Left cardiac atrium (tissue), 4 donors: ENCODE results near the gene RAD9B. TPM values are rescaled to one million over a fixed set of nuclear protein-coding genes. Genes with fewer than 3 reads are reported as not detected.
"Not testable (repeated sequence)": the region's sequence is repeated elsewhere in the genome, so short reads cannot be mapped to it uniquely, and the experiment has no call there.

Experiments
- ATAC-seq, 2 donors: fragments of 200-7000 bp; cut with Tn5 transposase; one replicate each; pipeline ENCODE4 v1.9.1; 2020; ENCODE audit warnings: mild to moderate bottlenecking in 2 of 2, moderate library complexity in 2 of 2
- DNase-seq: peaks from one replicate; pipeline ENCODE4 v3.0.0-alpha.2; 2020
- intact Hi-C, 2 donors: fragments of 100-400 bp; cut with DNase I; formaldehyde crosslinking; loops; one replicate each; pipeline versions ENCODE4 v1.14.1 to v1.15.1; 2022 to 2023
- total RNA-seq, 2 donors: library from RNA; stranded (reverse); fragmentation: NEBNext Ultra II Directional; extraction: Animal tissue kit (Norgen Biotek cat#: 25700); gene quantifications; one replicate each; pipeline ENCODE4 v1.2.1, GENCODE V29; 2021
- donor health status: DM: no; HTN: yes; CAD: no.
- donor health status: DM: no; HTN: yes; CAD: no; lungs with severe emphysema.
- donor health status: DM: yes; HTN: yes; CAD: no.
- donor health status: Dilated cardiomyopathy.

Gene RAD9B
- total RNA-seq, 2 donors from 2014 or later = 2.6 to 3.1 TPM

DNA sequence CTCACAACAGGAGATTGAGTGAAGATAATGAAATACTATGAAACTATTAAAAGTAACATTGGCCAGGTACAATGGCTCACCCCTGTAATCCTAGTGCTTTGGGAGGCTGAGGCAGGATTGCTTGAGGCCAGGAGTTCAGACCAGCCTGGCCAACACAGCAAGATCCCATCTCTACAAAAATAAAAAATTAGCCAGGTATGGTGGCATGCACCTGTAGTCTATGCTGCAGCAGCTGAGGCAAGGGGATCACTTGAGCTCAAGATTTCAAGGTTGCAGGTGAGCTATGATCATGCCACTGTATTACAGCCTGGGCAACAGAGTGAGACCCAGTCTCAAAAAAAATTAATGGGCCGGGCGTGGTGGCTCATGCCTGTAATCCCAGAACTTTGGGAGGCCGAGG is 14.9 kb downstream of the RAD9B start:
- intact Hi-C loops = no loop called here
- DNase-seq (no peak), ATAC-seq (no peak)

DNA sequence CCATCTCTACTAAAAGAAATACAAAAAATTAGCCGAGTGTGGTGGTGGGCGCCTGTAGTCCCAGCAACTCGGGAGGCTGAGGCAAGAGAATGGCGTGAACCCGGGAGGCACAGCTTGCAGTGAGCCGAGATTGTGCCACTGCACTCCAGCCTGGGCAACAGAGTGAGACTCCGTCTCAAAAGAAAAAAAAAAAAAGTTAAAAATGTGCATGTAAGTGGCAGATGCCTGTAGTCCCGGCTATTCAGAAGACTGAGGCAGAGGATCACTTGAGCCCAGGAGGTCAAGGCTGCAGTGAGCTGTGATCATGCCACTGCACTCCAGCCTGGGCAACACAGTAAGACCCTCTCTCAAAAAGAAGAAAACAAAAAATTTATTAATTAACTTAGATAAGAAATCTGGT is 15.9 kb downstream of the RAD9B start:
- ATAC-seq, DNase-seq, intact Hi-C loops: not testable (repeated sequence)

DNA sequence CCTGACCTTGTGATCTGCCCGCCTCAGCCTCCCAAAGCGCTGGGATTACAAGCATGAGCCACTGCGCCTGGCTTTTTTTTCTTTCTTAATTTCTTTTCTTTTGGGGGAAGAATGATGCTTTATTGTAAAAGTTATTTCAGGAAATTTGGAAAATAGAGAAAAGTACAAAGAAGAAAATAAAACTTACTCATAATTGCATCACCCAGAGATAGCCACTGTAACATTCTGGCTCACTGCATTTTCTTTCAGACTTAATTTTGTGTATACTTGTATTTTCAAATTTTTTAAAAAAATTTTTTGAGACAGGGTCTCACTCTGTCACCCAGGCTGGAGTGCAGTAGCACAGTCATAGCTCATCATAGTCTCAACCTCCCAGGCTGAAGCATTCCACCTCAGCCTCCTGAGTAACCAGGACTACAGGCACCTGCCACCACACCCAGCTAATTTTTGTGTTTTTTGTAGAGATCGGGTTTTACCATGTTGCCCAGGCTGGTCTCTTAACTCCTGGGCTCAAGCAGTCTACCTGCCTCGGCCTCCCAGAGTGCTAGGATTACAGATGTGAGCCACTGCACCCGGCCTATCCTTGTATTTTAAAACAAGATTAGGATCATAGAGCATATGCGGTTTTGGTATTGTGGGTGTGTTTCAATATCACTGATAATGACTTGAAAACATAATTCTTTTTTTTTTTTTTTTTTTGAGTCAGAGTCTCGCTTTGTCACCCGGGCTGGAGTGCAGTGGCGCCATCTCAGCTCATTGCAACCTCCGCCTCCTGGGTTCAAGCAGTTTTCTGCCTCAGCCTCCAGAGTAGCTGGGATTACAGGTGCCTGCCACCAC is 19.0 kb downstream of the RAD9B start:
- intact Hi-C loops, DNase-seq, ATAC-seq: not testable (repeated sequence)

- ATAC-seq (no peak), DNase-seq (no peak)
- intact Hi-C loops = no loop called here
Measured at GRCh38 chr12:110528277-110528839, 26.2 kb downstream of the RAD9B start.

DNA sequence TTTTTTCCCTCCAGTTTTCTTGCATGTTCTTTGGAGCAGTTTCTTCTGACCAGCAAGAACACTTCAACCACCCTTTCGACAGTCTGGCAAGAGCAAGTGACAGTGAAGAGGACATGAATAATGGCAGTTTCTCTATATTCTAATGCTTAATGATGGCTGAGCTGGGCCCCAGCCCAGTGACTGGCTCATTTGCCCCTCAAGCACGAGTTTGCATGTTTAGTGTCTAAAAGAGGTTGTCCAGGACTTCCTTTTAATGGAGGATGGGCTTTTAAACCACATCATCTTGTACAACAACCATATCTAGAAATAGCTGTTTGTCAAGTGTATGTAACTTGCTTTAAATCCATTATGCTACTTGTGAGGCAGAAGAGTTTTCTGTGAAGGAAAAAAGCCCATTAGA is 28.4 kb downstream of the RAD9B start:
- ATAC-seq = no peak
- intact Hi-C loops = no loop called here
- DNase-seq = no peak

- intact Hi-C loops = no loop called here
- DNase-seq (no peak), ATAC-seq (peak in 1 of 2 donors; percentile 73)
Measured at GRCh38 chr12:110531741-110532333, 29.7 kb downstream of the RAD9B start.

GRCh38 chr12:110532644-110533043 is 30.5 kb downstream of the RAD9B start:
- intact Hi-C loops = no loop called here
- no peak for DNase-seq
- ATAC-seq = no peak

GRCh38 chr12:110533607-110534006 is 31.5 kb downstream of the RAD9B start:
- DNase-seq (no peak), ATAC-seq (no peak)
- intact Hi-C loops = no loop called here

GRCh38 chr12:110534811-110535210 is 32.7 kb downstream of the RAD9B start:
- ATAC-seq (no peak), DNase-seq (no peak)
- intact Hi-C loops = no loop called here

DNA sequence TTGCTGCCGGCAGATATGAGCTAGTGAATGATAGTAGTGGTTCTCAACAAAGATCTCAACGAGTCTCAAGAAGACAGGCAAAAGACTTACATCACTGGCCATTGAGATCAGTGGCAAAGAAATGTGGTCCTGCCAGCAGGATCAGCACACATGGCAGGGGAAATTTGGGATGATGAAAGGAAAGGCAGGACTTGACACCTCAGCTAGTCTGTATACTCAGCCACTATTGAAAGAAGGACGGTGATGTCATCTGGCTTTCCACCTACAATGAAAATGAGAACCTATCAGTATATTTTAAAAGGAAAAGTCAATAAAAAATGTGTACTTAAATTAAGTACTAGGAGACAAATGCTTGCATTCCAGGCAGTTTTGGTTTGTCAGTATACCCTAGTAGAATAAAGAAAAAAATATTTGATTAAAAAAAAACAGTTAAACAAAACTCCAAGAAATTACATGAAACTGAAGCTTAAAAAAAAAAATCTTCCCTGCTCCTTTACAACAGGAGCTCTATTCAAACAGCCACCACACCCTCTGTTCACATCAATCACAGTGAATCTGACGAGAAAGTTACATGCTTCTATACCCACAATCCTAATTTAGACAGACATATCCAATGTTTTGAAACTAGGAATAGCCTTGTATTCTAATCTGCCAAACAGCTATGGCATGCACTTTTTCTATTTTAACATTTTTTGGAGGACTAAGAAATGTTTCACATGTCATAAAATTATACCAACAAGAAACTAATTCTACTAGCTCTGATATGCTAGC is 34.9 kb downstream of the RAD9B start:
- DNase-seq = no peak
- no peak for ATAC-seq
- intact Hi-C loops = no loop called here

GRCh38 chr12:110537605-110538409 is 35.7 kb downstream of the RAD9B start:
- ATAC-seq (peak; percentile 82 to 87), DNase-seq (peak; percentile 67)
- intact Hi-C loops = no loop called here

GRCh38 chr12:110538869-110539622 is 36.9 kb downstream of the RAD9B start:
- no peak for DNase-seq
- no peak for ATAC-seq
- intact Hi-C loops = no loop called here

- intact Hi-C loops = loop anchor here in 1 of 2 donors (5.0 kb wide), 1 partner anchor 37 kb away; no protein-coding TSS in a partner anchor
- ATAC-seq = no peak
- no peak for DNase-seq
Measured at GRCh38 chr12:110540048-110540447, 37.9 kb downstream of the RAD9B start.

- DNase-seq = peak; percentile 91
- intact Hi-C loops = loop anchor here in 1 of 2 donors (5.0 kb wide), 1 partner anchor 34 kb away; no protein-coding TSS in a partner anchor
- peak; percentile 91 to 95 for ATAC-seq
Measured at GRCh38 chr12:110543252-110543959, 41.3 kb downstream of the RAD9B start.

DNA sequence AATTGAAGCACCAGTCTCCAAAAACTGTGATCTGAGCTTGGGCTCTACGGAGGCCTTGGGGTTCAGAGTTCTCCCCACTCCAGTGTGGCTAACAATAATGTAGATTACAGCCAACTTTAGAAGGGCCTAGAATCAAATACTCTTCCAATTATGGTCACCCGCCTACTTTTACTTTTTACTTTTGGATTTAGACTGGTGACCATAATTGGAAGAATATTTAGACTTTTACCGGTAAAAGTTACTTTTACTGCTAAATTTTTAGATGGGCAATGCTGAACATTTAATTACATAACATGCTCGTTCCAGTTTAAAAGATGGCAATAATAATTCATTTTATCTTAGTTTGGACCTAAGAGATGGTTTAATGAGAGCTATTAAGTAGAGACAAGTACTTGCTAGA is 41.8 kb downstream of the RAD9B start:
- ATAC-seq = no peak
- no peak for DNase-seq
- intact Hi-C loops = loop anchor here in 1 of 2 donors (5.0 kb wide), 1 partner anchor 33 kb away; no protein-coding TSS in a partner anchor

GRCh38 chr12:110545259-110545658 is 43.1 kb downstream of the RAD9B start:
- ATAC-seq, DNase-seq, intact Hi-C loops: not testable (repeated sequence)

GRCh38 chr12:110545812-110546211 is 43.7 kb downstream of the RAD9B start:
- DNase-seq (no peak), ATAC-seq (no peak)
- intact Hi-C loops = no loop called here
